ENCODE results near the gene HOXD12.

Gene HOXD12

DNA sequence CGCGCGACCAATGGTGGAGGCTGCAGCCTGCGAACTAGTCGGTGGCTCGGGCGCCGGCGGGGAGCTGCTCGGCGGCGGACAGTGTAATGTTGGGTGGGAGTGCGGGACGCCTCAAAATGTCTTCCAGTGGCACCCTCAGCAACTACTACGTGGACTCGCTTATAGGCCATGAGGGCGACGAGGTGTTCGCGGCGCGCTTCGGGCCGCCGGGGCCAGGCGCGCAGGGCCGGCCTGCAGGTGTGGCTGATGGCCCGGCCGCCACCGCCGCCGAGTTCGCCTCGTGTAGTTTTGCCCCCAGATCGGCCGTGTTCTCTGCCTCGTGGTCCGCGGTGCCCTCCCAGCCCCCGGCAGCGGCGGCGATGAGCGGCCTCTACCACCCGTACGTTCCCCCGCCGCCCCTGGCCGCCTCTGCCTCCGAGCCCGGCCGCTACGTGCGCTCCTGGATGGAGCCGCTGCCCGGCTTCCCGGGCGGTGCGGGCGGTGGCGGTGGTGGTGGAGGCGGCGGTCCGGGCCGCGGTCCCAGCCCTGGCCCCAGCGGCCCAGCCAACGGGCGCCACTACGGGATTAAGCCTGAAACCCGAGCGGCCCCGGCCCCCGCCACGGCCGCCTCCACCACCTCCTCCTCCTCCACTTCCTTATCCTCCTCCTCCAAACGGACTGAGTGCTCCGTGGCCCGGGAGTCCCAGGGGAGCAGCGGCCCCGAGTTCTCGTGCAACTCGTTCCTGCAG, 23.3 kb downstream of the HOXD12 start, which contains the start of gene HOXD9:
Gene HOXD9 (plus strand): TSS at position 37 of the 728 bp plus-strand sequence. CDS start 50 bp downstream, at position 87.
- DNase-seq, result no peak

DNA sequence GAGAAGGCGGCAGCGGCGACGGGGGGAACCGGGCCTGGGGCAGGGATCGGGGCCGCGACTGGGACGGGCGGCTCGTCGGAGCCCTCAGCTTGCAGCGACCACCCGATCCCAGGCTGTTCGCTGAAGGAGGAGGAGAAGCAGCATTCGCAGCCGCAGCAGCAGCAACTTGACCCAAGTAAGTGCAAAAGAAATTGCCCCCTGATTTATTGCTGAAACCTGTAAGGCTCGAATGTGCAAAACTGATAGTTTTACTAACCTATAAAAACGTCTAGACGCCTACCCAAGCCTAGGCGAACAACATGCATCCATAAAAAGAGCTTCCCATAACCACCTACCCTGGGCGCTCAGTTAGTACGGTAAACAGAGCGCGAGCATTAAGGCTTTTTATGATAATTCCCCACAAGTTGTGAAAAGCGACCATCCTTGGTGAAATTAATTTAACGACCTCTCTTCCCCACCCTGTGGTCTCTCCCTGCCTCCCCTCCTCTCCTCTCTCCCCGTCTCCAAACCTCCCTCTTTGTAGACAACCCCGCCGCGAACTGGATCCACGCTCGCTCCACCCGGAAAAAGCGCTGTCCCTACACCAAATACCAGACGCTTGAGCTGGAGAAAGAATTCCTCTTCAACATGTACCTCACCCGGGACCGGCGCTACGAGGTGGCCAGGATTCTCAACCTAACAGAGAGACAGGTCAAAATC, 24.0 kb downstream of the HOXD12 start:
- DNase-seq, result no peak

DNA sequence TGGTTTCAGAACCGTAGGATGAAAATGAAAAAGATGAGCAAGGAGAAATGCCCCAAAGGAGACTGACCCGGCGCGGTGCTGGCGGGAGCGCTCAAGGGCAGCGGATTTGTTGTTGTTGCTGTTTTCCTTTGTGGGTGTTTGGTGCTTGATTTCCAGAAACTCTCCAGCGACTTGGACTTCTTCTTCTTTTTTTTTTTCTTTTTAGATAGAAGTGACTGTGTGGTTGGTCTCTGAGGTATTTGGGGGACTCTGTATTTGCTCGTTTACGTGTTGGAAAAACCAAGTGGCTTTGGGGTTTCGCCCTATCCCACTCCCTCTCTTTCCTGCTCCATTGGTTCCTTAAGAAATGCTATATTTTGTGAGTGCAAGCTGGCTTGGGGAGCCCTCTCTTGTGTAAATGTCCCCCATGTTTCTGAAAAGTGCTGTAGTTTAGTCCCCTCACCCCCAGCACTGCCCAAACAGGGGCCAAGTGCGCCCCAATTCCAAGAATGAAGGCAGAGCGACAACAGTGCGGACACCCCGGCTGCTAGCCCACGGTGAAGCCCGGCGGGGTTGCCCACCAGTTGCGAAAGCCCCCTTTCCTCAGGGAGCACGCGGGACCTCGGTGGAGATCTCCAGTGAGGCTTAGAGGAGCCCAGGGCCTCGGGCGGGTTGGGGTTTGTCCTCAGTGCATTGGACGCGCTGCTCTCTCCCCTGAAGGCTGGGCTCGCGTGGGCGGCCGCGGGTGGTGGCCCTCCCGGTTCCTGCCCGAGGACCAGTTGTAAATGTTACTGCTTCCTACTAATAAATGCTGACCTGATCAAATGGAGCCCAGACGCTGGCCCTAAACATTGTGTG, 24.7 kb downstream of the HOXD12 start:
- no peak for DNase-seq

DNA sequence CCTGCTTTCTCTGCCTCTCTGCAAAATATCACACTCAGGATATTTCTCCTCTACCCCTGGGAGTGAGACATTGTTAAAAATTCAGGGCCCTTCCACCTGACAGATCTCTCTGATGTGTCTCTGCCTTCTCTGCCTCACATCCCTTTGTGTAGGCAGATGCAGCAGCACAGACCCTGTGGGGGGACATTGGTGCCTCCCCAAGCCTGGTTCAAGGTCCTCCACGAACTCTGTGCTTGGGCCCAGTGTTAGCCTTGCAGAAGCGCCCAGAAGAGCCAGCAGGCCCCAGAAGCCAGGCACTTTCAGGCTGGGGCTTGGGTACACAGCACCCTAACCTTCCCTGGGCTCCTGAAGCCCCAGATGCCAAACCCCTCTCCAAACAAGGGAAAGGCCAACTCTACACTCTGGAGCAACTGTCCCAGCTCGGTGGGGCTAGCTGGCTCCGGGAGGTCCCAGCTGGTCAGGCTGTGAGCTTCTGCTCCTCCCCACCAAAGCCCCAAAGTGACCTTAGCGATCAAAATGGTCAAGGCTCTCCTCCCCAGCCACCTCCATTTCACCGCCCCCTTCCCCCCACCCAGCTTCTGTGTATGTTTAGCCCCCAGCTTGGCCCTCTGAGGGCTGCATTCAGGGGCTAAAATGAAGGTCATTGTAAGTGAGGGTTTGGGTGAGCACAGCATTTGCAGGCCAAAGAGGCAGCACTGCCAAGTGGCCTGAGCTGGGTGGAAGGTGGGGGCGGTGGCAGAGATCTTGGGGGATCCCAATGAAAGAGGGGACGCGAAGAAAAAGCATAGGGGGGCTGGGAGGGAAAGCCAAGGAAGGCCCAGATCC, 25.6 kb downstream of the HOXD12 start:
- DNase-seq, result no peak

DNA sequence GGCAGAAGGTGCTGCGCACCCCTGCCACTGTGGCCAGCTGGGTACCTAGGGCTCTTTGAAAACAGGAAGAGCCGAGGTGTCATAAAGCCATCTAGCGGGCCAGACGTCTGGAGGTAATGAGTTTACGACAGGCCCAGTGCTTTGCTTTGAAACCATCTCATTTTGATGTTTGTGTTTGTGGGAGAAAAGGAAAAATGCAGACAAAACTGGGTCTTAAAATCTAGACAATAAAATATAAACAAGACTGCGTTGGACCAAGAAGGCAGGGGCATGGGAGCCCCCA, 26.1 kb downstream of the HOXD12 start:
- DNase-seq, result no peak

DNA sequence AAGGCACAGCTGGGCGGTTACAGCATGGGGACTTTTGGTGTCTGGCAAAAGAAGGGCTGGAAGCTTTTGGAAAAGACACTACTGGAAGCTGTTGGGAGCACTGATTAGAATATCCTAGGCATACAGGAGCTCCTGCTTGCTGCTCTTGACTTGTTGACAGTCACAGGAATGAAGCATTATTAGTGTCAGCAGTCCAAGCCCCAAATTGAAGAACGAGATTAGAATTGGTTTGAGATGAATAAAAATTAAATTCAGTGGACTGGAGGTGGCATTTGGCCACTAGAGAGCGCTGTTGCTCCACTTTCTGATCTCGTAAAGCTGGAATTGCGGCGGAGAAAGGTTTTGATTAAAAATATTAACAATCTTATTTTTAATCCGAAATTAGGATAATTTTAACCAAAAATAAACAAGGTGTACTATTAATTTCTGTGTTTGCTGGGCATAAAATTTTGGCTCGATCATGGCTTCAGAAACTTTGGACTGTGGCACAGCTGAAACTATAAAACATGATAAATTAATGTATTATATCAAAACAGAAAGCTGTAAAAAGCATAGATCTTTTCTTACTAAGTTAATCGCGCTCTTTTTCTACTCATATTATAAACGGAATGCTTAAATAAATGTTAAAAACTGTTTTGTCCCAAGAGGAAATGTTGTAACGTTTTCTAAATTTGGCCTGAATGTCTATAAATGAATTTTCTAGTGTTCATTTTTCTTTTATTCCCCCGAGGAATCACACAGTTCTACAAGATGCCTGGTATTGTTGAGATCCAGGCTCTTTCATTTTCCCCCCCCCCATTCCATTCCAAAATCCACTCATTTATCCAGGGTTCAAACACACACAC, 27.6 kb downstream of the HOXD12 start:
- peak; percentile 69 for DNase-seq

DNA sequence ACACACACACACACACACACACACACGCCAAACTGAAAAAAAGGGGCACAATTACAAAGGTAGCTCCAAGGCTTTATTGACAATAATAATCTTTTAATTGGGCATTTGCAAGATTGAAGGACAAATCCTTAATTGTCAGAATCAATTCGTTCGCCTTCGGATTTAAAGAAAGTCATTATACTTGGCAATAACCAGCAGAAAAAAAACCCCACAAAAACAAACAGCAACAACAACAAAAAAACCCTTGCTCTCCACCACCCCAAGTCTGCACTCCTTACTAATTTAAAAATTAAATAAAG, 28.1 kb downstream of the HOXD12 start:
- no peak for DNase-seq

DNA sequence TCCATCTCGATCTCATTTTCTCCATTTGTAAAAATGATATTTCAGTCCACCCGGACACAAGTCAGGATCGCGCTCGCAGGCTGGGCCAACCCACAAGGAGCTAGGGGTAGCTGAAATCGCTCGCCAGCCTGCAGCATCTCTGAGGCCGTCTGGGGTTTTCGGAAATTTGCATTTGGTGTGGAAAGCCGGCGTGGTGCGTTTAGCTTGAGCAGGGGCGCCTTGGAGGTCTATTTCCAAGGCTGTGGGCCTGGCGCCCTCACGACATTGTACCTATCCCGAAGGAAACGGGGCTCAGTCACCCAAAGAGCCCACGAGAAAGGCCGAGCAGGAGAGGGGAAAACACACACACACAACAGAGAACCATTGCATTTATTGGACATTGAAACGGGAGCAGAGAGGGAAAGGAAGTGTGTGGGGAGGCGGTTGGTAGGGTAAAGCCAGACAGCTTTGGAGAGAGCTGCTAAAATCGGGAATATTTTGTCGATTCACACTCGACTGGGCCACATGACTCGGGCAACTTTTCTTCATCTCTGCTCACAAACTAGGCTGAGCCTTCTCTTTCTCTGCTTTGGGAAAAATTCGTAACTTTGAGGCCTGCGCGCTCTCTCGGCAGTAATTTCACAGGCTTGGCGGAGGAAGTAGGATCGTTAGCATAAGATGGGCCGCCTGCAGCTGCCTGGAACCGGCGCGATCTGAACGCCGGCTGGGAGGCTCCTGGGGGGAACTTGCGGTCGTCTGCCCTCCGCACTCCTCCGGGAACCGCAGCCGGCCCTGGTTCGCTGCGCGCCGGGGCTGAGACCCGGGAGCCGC, 28.8 kb downstream of the HOXD12 start:
- no peak for DNase-seq

DNA sequence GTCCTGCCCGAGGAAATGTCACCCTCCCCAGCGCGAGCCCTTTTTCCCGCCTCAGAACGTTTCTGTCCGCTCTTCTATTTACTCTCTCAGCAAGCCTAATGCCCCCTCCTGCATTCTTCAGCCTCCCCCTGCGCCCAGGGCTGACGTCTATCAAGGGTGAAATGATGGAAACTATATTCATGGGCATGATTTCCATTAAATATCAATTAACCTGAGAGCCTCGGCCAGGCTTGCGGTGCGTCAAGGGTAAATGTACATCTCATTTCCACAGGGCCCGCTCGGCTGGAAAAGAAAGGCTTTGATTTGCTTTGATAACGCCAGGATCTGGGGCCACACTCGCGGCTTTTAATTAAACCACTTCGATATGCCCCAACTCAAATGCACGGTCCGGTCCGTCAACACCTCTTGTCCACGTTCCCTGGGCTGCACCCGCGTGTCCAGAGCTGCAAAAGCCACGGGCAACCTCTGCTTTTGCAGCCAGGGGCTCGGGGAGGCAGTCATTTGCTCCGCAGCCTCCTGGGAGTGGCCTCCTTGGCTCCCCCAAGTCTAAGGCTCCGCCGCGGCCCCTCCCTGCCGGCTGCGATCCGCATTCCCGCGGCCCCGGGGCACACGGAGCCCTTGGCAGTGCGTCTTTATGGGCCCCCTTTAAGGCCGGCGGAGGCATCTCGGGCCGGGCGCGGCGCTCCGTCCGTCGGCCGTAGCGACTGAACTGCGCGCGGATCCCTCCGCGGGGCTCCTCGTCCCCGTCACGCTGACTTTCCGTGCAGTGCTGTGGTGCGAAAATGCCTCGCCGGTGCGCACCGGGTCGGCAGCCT, 29.6 kb downstream of the HOXD12 start, which contains the start of gene HOXD8:
Gene HOXD8 (plus strand): TSS at position 724 of the 815 bp plus-strand sequence. CDS start 662 bp downstream, outside the sequence.
- no peak for DNase-seq

DNA sequence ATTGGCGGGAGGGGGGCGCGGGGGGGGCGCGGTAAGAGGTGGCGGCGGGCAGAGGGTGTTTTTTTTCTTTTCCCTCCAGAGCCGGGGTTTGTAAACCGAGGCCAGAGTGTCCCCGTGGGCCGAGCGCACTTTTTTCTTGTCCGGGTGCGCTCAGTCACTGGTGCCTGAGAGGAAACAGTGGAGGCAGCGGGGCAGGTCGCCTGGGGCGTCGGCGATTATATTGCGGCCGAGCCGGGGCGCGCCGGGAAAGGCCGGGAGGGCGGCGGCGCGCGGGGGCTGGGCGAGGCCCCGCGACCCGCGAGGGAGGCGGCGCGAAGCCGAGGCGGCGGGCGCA, 30.2 kb downstream of the HOXD12 start:
- no peak for DNase-seq

DNA sequence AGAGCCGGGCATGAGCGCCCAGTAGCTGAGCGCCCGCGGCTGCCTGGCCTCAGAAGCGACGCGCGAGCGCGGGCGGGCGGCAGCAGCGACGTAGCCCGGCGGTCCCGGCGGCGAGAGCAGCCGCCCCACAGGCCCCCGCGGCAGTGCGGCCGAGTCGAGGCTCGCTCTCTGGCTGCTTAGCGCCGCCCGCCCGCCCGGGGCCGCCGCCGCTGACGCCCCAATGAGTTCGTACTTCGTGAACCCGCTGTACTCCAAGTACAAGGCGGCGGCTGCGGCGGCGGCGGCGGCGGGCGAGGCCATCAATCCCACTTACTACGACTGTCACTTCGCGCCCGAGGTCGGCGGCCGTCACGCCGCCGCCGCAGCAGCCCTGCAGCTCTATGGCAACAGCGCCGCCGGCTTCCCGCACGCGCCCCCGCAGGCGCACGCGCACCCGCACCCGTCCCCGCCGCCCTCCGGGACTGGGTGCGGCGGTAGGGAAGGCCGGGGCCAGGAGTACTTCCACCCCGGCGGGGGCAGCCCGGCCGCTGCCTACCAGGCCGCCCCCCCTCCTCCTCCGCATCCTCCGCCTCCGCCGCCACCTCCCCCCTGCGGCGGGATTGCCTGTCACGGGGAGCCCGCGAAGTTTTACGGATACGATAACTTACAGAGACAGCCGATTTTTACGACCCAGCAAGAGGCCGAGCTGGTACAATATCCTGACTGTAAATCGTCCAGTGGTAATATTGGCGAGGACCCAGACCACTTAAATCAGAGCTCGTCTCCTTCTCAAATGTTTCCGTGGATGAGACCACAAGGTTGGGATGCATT, 30.8 kb downstream of the HOXD12 start:
- no peak for DNase-seq

DNA sequence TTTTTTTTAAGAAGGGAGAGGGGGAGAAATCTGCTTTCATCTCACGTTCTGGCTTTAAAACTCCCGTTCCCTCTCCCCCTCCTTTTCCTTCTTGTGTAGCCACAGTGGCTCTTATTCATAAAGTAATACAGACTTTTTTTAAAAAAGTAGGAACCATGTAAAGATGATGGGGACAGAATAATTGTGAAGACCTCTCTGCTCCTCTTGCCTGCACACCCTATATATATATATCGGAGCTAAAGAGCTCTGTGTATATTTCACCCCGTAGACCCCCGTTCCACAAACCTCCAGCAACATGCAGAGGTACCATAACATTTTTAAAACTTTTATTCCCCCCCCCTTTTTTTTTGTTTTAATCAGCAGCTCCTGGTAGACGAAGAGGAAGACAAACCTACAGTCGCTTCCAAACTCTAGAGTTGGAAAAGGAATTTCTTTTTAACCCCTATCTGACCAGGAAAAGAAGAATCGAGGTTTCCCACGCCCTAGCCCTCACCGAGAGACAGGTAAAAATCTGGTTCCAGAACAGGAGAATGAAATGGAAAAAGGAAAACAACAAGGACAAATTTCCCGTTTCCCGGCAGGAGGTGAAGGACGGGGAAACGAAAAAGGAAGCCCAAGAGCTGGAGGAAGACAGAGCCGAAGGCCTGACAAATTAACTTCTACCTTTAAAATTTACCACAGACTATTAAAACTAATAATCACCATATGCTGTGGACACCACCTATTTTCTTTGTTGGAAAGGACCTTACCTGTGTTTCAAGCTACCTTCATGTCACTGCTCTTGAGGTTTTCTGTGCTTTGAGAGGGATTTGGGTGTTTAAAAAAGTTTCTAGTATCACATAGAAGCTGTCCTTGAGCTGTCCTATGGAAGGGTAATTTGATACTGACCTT, 31.6 kb downstream of the HOXD12 start:
- DNase-seq, result no peak

DNA sequence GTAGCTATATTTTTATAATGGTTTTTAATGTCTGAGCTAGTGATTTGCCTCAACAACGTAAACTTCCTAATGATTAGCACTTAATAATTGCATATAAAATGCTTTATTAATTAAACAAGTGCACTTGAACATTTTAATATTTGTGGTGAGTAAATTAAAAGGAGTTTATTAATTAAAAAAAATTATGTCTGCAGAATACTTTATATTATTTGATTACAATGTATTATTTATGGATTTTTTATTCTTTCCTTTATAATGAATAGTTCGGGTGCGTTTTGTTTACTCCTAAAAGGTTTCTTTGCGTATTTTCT, 32.2 kb downstream of the HOXD12 start:
- DNase-seq, result no peak

DNA sequence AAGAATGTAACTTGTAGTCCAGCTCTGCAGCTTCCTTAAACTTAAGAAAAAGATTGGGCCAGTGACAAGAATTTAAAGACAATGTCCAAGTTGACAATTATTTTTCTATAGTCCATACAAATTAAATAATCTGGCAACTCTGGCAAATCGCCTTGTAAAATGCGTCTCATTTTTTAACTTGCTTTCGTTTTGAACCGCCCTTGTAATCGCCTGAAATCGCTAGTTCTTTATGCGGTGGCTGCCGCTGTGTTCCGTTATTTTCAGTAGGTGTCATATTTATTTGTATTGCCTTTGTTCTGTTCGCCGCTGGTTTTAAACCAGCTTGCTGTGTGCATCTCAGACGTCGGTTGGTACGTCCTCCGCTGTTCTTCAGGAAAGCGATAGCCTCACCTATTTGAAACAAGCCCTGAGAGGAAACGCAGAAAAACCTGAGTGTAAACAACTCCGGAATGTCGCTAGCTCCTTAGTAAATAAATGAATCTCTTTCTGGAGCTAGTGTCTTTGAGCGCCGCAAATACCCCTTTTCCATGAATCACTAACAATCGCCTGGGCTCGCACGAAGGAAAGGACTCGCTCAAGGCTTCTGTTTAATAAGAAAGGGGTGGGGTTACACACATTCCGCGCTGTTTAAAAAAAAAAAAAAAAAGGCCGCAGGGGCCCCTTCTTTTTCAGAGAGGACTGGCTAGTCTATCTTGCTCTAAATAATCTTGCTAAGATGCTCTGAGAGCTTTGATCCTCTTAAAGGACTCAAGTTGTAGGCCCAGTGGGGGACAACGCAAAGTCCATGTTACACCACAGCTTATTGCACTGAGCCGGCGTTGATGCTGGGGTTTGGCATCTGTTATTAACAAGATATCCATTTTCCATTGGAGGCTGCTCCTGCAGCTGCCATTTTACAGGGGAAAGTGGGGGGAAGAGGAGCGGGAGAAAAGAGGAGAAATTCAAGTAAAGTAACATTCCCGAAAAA, 32.9 kb downstream of the HOXD12 start:
- DNase-seq, result no peak

DNA sequence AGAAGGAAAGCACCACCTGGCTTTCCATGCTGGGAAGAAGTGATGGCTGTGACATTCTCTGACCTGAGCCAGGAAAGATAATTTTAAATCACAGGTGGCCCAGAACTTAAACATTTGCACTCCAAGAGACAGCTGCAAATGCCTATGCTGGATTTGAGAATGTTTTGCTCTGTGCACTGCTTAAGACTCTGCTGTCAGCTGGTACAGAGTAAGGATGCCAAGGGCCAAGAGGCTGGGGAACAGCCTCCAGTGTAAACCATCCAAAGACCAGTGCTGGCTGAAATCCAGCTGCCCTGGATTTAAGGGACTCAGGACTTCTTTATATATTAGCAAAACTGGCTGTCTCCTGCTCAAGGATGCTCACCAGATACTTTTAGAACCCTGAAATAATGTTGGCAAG, 33.8 kb downstream of the HOXD12 start:
- no peak for DNase-seq

DNA sequence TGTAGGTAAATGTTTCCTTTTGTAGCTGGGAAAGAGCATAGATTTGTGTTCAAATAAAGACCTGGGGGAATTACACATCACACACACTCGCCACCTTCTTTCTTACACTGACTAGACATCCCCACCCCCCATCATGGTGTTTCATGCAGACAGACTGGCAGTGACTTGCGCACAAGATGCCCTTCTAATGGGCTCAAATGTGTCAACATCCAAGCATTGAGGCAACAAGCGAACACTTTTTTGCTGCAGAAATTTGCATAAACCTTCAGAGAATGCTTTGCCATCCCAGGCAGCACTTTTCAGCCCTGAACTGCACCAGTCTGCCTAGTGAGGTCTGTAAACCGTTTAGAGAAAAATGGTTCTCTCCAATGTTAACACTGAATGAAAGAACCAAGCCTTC, 34.4 kb downstream of the HOXD12 start:
- no peak for DNase-seq

DNA sequence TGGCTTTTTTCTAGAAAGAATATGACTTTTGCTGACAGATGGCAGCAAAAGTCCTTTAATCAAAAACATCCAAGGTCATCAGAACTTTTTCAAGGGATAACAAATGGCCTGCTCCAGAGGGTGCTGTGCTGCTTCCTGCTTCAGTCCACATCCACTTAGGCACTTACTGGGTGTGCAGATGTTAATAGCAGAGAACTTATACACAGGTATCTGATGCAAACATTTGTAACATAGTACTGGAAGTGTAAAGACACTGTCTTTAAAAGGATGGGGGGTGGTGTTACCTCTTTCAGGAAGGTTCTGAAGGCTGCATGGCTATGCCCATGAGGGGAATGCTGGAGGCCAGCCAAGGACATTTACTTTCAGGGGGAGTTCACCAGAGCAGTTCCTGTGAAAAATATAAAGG, 35.4 kb downstream of the HOXD12 start:
- DNase-seq, result no peak

Data from activated naive CD4-positive, alpha-beta T cell treated with anti-CD3 and anti-CD28 coated beads, Interleukin-2, amount 50 U/mL, for 16 hours (primary cell).